ENCODE data around the gene C17orf78.
A peak's percentile ranks its signal among the peaks of the same experiment; 100 is the strongest.
"Not testable (repeated sequence)": the region's sequence is repeated elsewhere in the genome, so short reads cannot be mapped to it uniquely, and the experiment has no call there.

Gene C17orf78

GRCh38 chr17:37392024-37392590 is 16.3 kb downstream of the C17orf78 start:
- H3K4me3 Mint-ChIP-seq, result no peak overlapping the region
- DNase-seq (ENCODE audit: low spot score in 2 of 2) (no peak), ATAC-seq (replicated peaks; ENCODE audit: extremely low read depth, poor library complexity, severe bottlenecking) (no peak)
- H3K36me3 Mint-ChIP-seq (ENCODE audit: insufficient read depth), result peaks cover 2% of the 10 kb centered on the region
- no peak overlapping the region for H3K27ac Mint-ChIP-seq (ENCODE audit: low read depth)
- no peaks in the 10 kb centered on the region for H3K27me3 Mint-ChIP-seq
- H3K4me1 Mint-ChIP-seq, result peaks cover 13% of the 10 kb centered on the region
- no peaks in the 10 kb centered on the region for H3K9me3 Mint-ChIP-seq

- no peak overlapping the region for H3K4me3 Mint-ChIP-seq
- peaks cover 2% of the 10 kb centered on the region for H3K36me3 Mint-ChIP-seq (ENCODE audit: insufficient read depth)
- no peaks in the 10 kb centered on the region for H3K27me3 Mint-ChIP-seq
- no peak for DNase-seq (ENCODE audit: low spot score in 2 of 2)
- H3K9me3 Mint-ChIP-seq, result no peaks in the 10 kb centered on the region
- H3K27ac Mint-ChIP-seq (ENCODE audit: low read depth), result no peak overlapping the region
- no peak for ATAC-seq (replicated peaks; ENCODE audit: extremely low read depth, poor library complexity, severe bottlenecking)
- peaks cover 18% of the 10 kb centered on the region for H3K4me1 Mint-ChIP-seq
Measured at GRCh38 chr17:37393352-37393751, 17.6 kb downstream of the C17orf78 start.

- Mint-ChIP-seq H3K4me1 (peaks cover 11% of the 10 kb centered on the region), H3K36me3 (ENCODE audit: insufficient read depth) (no peaks in the 10 kb centered on the region), H3K27me3 (no peaks in the 10 kb centered on the region), H3K9me3 (no peaks in the 10 kb centered on the region), H3K4me3 (no peak overlapping the region), H3K27ac (ENCODE audit: low read depth) (no peak overlapping the region)
- DNase-seq (ENCODE audit: low spot score in 2 of 2) (no peak), ATAC-seq (replicated peaks; ENCODE audit: extremely low read depth, poor library complexity, severe bottlenecking) (no peak)
Measured at GRCh38 chr17:37399265-37399803, 23.5 kb downstream of the C17orf78 start.

DNA sequence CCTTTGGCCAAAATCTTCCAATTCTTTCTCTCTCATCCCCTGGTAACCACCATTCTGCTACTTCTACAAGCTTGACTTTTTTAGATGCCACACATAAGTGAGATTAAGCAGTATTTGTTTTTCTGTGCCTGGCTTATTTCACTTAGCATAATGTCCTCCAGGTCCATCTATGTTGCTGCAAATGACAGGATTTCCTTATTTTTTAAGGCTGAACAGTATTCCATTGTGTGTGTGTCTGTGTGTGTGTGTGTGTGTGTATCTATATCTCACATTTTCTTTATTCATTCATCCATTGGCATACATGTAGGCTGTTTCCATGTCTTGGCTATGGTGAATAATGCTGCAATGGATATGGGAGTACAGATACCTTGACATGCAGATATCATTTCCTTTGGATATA is 24.7 kb downstream of the C17orf78 start:
- peaks cover 20% of the 10 kb centered on the region for H3K4me1 Mint-ChIP-seq
- H3K27ac Mint-ChIP-seq (ENCODE audit: low read depth), result no peak overlapping the region

GRCh38 chr17:37405522-37405921 is 29.7 kb downstream of the C17orf78 start:
- Mint-ChIP-seq H3K4me1 (peaks cover 25% of the 10 kb centered on the region), H3K4me3 (peak overlapping the region; percentile 97)
- DNase-seq (ENCODE audit: low spot score in 2 of 2); H3K36me3 Mint-ChIP-seq (ENCODE audit: insufficient read depth); ATAC-seq (replicated peaks; ENCODE audit: extremely low read depth, poor library complexity, severe bottlenecking); H3K27ac Mint-ChIP-seq (ENCODE audit: low read depth); H3K9me3 Mint-ChIP-seq; H3K27me3 Mint-ChIP-seq: not testable (repeated sequence)

More for the DNA sequence above, 24.7 kb downstream of the C17orf78 start:
- no peaks in the 10 kb centered on the region for H3K36me3 Mint-ChIP-seq (ENCODE audit: insufficient read depth)
- ATAC-seq (replicated peaks; ENCODE audit: extremely low read depth, poor library complexity, severe bottlenecking), result no peak
- H3K27me3 Mint-ChIP-seq, result no peaks in the 10 kb centered on the region
- no peak overlapping the region for H3K4me3 Mint-ChIP-seq
- no peaks in the 10 kb centered on the region for H3K9me3 Mint-ChIP-seq
- DNase-seq (ENCODE audit: low spot score in 2 of 2), result no peak

DNA sequence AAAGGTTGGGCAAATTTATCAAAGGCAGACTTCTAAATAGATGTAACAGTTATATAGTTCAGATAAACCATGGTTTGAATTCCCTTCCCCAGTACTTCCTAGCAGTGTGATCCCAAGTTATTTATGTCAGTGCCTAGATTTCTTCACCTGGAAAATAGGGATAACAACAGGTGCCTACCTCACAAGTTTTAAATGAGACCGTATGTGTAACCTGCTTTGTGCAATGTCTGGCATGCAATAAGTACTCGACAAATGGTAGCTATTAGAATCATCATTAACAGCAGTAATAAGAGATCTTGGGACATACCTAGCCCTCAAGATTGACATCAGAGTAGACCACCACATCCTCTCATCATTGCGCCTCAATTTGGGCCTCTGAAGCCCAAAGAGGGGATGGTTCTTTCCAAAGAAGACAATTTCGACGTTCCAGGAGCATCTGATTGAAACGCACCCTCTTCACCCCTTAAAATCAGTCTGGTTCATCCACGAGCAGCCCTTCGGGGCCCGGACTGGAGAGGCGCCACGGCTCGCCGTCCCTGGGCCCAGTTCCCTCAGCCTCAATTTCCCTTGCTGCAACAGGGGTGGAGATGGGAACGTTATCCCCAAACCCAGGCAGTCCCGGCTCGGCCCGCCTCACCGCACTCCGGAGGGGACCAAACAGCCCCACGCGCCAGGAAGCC is 30.3 kb downstream of the C17orf78 start:
- Mint-ChIP-seq H3K4me1 (peaks cover 25% of the 10 kb centered on the region), H3K9me3 (no peaks in the 10 kb centered on the region), H3K27ac (ENCODE audit: low read depth) (peak overlapping the region; percentile 92), H3K36me3 (ENCODE audit: insufficient read depth) (peaks cover 10% of the 10 kb centered on the region), H3K4me3 (peak overlapping the region; percentile 97), H3K27me3 (no peaks in the 10 kb centered on the region)
- DNase-seq (ENCODE audit: low spot score in 2 of 2), result no peak
- ATAC-seq (replicated peaks; ENCODE audit: extremely low read depth, poor library complexity, severe bottlenecking), result peak; percentile 37

DNA sequence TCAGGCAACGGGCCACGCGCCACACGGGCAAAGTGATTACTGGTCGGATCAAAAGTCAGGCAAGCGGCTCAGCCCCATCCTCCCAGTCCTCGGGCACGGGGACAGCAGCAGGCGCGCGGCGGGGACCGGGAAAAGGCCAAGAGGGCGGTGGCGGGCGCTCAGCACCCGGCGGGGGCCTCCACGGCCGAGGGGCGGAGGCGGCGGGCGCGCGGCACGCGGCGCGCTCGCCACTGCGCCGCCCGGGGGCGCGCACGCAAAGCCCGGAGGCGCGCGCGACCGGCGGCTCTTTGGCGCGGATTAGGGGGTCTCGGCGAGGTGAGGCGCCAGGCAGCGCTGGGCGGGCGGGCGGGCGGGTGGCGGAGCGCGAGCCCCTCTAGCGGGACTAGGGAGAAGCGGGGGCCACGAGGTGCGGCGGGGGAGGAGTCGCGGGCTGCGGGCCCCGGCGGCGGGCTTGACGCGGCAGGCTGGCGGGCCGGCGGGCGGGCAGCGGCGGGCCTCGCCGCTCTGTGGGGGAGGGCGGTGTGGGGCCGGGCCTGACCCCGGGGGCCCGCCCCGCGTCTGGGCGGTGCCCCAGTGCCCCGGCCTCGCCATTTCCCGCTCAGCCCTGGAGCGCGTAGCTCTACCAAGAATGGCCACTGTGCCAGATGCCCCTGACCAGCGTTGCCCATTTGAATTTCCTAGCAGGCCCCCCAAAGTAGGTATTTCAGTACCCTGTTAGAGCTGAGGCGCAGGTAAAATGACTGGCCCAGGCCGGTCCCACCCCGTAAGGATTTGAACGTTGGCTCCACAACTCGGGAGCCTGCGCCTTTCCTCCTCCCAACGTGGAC is 31.1 kb downstream of the C17orf78 start, which contains the start of the genes ACACA and TADA2A:
ACACA (minus strand) TSS at position 202 of the 827 bp plus-strand sequence. CDS start 537 bp downstream, outside the sequence.
TADA2A (plus strand) TSS at position 252 of the 827 bp plus-strand sequence. CDS start 4,480 bp downstream, outside the sequence.
- Mint-ChIP-seq H3K4me3 (peak within 1 kb of the TSS; percentile 97), H3K9me3 (no peaks in the 10 kb centered on the region), H3K4me1 (peaks cover 25% of the 10 kb centered on the region), H3K27ac (ENCODE audit: low read depth) (peak within 1 kb of the TSS; percentile 92), H3K36me3 (ENCODE audit: insufficient read depth) (peaks cover 16% of the 10 kb centered on the region), H3K27me3 (no peaks in the 10 kb centered on the region)
- DNase-seq (ENCODE audit: low spot score in 2 of 2) (peak; percentile 46 to 65), ATAC-seq (replicated peaks; ENCODE audit: extremely low read depth, poor library complexity, severe bottlenecking) (peak; percentile 95)

DNA sequence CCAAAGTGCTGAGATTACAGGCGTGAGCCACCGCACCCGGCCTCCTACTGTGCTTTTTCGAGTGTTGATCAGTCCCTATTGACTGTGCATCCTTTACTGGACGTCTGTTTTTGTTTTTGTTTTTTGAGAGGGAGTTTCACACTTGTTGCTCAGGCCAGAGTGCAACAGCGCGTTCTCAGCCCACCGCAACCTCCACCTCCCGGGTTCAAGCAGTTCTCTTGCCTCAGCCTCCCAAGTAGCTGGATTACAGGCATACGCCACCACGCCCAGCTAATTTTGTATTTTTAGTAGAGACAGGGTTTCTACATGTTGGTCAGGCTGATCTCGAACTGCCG is 32.3 kb downstream of the C17orf78 start:
- H3K27me3 Mint-ChIP-seq; ATAC-seq (replicated peaks; ENCODE audit: extremely low read depth, poor library complexity, severe bottlenecking); DNase-seq (ENCODE audit: low spot score in 2 of 2); H3K9me3 Mint-ChIP-seq: not testable (repeated sequence)
- Mint-ChIP-seq H3K36me3 (ENCODE audit: insufficient read depth) (peaks cover 29% of the 10 kb centered on the region), H3K27ac (ENCODE audit: low read depth) (peak overlapping the region; percentile 29), H3K4me3 (peak overlapping the region; percentile 97), H3K4me1 (peaks cover 19% of the 10 kb centered on the region)

GRCh38 chr17:37410357-37410756 is 34.6 kb downstream of the C17orf78 start:
- DNase-seq (ENCODE audit: low spot score in 2 of 2), result no peak
- no peak for ATAC-seq (replicated peaks; ENCODE audit: extremely low read depth, poor library complexity, severe bottlenecking)
- Mint-ChIP-seq H3K36me3 (ENCODE audit: insufficient read depth) (peaks cover 48% of the 10 kb centered on the region), H3K4me3 (no peak overlapping the region), H3K4me1 (peaks cover 11% of the 10 kb centered on the region), H3K27ac (ENCODE audit: low read depth) (no peak overlapping the region), H3K9me3 (no peaks in the 10 kb centered on the region), H3K27me3 (no peaks in the 10 kb centered on the region)

DNA sequence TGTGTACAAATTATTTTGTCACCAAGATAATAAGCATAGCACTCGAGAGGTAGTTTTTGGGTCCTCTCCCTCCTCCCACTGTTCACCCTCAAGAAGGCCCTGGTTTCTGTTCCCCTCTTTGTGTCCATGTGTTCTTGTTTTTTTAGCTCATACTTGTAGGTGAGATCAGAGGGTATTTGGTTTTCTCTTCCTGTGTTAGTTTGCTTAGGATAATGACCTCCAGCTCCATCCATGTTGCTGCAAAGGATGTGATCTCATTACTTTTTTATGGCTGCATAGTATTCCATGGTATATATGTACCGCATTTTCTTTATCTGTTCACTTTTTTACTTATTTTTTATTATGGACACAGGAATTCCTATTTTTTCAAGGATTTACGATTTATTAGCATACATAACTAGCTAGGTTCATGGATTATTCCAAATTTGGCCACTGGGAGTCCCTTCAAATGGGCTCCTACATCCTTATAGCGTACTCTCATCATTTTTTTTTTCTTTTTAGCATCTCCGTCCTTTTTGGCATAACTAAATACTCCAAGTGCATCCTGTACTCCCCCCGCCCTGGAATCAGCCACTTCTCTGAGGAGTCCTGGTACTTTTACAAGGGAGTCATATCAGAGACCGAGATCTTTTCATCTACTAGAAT is 38.2 kb downstream of the C17orf78 start:
- no peak for DNase-seq (ENCODE audit: low spot score in 2 of 2)
- Mint-ChIP-seq H3K4me3 (no peak overlapping the region), H3K27me3 (no peaks in the 10 kb centered on the region), H3K27ac (ENCODE audit: low read depth) (no peak overlapping the region), H3K36me3 (ENCODE audit: insufficient read depth) (peaks cover 45% of the 10 kb centered on the region), H3K4me1 (no peaks in the 10 kb centered on the region), H3K9me3 (no peaks in the 10 kb centered on the region)
- ATAC-seq (replicated peaks; ENCODE audit: extremely low read depth, poor library complexity, severe bottlenecking), result no peak

GRCh38 chr17:37417852-37418251 is 42.1 kb downstream of the C17orf78 start:
- ATAC-seq (replicated peaks; ENCODE audit: extremely low read depth, poor library complexity, severe bottlenecking), result no peak

GRCh38 chr17:37422971-37423625 is 47.3 kb downstream of the C17orf78 start:
- Mint-ChIP-seq H3K36me3 (ENCODE audit: insufficient read depth) (peaks cover 61% of the 10 kb centered on the region), H3K9me3 (no peaks in the 10 kb centered on the region), H3K4me1 (no peaks in the 10 kb centered on the region), H3K4me3 (no peak overlapping the region), H3K27ac (ENCODE audit: low read depth) (no peak overlapping the region), H3K27me3 (no peaks in the 10 kb centered on the region)
- ATAC-seq (replicated peaks; ENCODE audit: extremely low read depth, poor library complexity, severe bottlenecking) (no peak), DNase-seq (ENCODE audit: low spot score in 2 of 2) (no peak)

More at GRCh38 chr17:37417852-37418251, 42.1 kb downstream of the C17orf78 start:
- no peak for DNase-seq (ENCODE audit: low spot score in 2 of 2)
- peaks cover 43% of the 10 kb centered on the region for H3K36me3 Mint-ChIP-seq (ENCODE audit: insufficient read depth)
- no peak overlapping the region for H3K4me3 Mint-ChIP-seq
- no peaks in the 10 kb centered on the region for H3K4me1 Mint-ChIP-seq
- H3K27me3 Mint-ChIP-seq, result no peaks in the 10 kb centered on the region
- no peaks in the 10 kb centered on the region for H3K9me3 Mint-ChIP-seq
- H3K27ac Mint-ChIP-seq (ENCODE audit: low read depth), result no peak overlapping the region
